Stimulated activated CD4-positive, alpha-beta T cell treated with anti-CD3 and anti-CD28 coated beads, Interleukin-4, amount 100 ng/mL, for 48 hours (primary cell): Measurements from ENCODE around the gene NTSR1.

ENCODE experiments used
- DNase-seq, 2 donors: peaks; one replicate each; pipeline ENCODE4 v3.0.0-alpha.2; 2020; ENCODE audit warnings: low read depth in 2 of 2

The NTSR1 gene

GRCh38 chr20:62707921-62708521, 615 bp upstream of the NTSR1 start:
- peak in 1 of 2 donors; percentile 25 for DNase-seq

DNA sequence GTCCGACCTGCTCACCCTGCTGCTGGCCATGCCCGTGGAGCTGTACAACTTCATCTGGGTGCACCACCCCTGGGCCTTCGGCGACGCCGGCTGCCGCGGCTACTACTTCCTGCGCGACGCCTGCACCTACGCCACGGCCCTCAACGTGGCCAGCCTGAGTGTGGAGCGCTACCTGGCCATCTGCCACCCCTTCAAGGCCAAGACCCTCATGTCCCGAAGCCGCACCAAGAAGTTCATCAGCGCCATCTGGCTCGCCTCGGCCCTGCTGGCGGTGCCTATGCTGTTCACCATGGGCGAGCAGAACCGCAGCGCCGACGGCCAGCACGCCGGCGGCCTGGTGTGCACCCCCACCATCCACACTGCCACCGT, 885 bp downstream of the NTSR1 start:
- DNase-seq = no peak

DNA sequence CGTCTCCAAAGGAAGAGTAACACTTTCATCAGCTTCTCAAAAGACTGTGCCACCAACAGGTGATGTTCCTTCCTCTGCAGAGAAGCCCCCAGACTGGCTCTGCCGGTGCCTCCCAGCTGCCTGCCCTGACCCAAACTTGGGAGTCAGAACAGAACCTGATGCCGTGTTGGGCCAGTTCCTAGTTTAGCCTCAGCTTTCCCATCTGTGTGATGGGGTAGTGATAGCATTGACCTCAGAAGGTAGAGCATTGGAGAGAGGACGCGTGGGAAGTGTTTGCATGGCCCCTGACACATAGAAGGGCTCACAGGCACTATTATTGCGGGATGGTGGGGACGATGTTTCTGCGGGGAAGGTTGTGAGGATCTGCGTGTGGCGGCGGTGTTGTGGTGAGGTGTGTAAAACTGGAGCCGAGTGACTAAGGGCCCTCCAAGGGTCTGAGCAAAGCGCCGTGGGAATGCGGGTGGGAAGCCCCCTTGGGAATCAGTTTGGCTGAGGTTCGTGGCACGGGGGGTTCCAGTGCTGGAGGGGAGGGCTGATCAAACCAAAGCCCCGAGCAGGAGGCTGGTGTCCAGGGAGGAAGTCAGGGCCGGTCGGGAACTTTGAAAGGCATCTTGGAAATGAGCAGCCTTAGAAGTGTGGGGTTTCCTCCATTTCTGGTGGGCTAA, 1.7 kb downstream of the NTSR1 start:
- DNase-seq = no peak

DNA sequence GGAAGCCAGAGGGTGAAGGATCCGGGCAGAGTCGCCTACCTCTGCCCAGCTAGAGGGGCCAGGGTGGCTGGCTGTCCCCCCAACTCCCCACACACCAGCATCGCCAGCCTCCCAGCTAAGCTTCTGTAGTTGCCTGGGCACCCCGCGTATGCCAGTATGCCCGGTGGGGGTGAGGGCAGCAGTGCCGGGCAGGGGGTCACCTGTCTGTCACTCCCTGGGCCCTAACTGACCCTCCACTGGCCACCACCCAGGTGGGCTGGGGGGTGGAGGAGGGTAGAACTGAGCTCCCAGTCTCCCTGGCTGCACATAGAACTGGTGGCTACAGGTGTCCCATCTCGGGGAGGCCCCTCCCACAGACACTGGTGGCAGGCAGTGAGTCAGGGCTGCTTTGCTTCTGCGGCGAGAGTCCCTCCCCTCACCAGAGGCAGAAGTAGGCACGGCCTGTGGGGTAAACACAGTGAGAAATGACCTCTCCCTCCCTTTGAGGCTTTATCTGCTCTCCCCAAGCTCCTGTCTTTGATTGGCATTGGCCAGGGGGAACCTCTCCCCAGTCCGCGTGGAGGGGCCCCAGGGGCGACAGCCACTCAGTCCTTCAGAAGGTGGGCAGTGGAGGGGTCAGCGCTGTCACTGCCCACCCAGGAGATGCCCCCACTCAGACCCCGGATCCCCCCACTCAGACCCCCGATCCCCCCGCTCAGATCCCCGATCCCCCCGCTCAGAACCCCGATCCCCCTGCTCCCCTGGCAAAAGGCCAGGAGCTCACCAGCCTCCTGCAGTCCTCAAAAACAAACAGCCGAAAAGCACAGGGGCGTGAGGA, 2.5 kb downstream of the NTSR1 start:
- DNase-seq = peak in 1 of 2 donors; percentile 14

DNA sequence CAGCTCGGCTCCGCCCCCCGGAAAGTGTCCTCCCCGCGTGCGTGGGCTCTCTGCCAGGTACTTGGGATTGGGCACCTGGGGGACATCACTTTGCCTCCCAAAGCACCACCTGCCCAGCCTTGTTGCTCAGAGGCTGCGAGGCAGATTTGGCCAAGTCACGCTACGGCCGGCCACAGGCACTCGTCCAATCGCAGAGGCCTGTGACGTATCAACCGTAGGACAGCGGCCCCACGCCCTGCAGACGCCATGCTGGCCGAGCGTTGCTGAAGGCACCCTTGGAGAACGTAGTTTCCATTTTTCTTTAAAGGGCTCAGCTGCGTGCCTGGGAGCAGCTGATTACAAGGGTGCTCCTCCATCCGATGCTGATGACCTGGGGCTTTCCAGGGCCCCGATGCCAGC, 3.1 kb downstream of the NTSR1 start:
- no peak for DNase-seq

DNA sequence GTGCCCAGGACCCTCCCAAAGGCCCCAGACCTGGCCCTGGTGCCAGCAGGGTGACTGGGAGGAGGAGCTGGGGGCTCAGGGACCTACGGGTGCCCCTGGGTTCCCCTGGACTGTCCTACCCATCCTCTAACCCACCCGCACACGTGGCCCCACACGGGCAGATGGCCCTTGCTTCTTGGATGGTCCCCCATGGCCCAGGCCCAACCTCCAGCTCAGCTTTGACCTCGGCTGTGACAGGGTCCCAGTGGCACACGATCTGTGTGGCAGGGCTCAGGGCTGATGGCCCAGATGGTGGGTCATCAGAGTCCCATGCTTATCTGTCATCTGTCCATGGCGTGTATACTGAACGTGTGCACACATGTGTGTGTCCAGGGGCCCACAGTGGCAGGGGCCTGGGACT, 4.0 kb downstream of the NTSR1 start:
- no peak for DNase-seq

DNA sequence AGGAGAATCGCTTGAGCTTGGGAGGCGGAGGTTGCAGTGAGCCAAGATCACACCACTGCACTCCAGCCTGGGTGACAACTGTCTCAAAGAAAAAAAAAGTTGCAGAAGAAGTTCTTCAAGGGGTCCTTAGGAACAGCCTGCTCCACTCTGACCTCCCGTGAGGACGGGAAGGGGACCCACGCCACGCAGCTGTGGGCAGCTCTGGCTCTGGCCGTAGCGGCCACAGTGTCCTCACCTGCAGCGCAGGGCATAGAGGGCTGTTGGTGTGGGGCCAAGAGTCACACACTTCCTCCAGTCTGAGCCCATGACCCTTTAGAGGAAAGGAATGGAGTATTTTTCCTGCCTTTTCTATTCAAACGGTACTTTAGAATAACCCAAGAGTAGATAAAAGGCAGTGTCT, 5.4 kb downstream of the NTSR1 start:
- DNase-seq = no peak

- DNase-seq = no peak
These were observed 6.2 kb downstream of the NTSR1 start for GRCh38 chr20:62714799-62715198.

- DNase-seq = no peak
These were observed 6.6 kb downstream of the NTSR1 start for GRCh38 chr20:62715201-62715600.

- no peak for DNase-seq
These were observed 7.7 kb downstream of the NTSR1 start for GRCh38 chr20:62716198-62716940.

GRCh38 chr20:62716941-62717310, 8.3 kb downstream of the NTSR1 start:
- no peak for DNase-seq

DNA sequence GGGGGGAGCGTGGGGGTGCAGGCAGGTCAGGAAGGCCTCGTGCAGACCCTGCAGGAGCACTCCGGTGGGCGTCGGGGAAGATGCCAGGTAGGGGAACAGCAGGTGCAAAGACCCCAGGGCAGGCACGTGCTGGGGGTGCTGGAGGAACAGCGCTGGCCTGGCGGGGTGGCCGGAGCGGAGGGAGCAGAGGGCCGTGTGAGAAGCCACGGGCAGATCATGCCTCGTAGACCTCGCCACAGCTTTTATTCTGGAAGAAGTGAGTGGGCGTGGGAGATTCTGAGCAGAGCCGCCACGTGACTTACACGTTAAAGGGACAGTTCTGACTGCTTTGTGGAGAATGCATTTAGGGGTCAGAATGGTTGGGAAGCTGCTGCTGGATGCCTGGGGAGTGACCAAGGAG, 9.3 kb downstream of the NTSR1 start:
- DNase-seq = no peak

DNA sequence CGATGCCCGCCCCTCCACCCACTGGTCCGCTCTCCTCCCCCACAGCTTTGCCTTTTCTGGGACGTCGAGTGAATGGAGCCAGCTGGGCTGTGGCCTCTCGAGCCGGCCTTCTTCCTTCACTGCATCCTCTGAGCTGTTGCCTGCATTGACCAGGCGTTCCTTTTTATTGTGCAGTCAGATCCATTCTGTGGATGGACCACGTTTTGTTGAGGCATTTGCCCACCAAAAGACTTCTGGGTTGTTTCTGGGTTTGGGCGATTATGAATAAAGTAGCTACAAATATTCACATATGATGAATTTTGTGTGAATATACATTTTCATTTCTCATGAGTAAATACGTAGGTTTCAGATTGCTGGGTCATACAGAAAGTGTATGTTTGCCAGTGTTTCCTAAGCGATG, 9.9 kb downstream of the NTSR1 start:
- DNase-seq = no peak

DNA sequence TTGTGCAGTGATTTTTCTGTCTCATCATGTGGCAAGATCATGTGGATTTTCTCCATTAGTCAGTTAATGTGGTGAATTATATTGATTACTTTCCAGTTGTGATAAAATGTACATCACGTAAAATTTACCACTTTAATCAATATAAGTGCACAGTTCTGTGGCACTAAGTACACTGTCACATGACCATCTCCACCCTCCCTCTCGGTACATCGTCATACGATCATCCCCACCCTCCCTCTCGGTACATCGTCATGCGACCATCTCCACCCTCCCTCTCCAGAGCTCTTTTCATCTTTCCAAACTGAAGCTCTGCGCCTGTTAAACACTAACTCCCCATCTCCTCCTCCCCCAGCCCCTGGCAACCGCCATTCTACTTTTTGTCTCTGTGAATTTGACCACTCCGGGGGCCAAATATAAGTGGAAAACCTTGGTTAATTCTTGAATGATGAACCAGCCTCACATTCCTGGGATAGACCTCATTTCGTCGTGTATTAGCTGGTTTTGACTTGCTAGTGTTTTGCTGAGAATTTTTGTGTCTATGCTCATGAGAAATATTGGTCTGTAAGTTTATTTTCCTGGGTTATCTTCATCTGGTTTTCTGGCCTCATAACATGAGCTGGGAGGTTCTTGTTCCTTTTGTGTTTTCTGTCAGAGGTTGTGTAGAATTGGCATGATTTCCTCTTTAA, 10.8 kb downstream of the NTSR1 start:
- no peak for DNase-seq

DNA sequence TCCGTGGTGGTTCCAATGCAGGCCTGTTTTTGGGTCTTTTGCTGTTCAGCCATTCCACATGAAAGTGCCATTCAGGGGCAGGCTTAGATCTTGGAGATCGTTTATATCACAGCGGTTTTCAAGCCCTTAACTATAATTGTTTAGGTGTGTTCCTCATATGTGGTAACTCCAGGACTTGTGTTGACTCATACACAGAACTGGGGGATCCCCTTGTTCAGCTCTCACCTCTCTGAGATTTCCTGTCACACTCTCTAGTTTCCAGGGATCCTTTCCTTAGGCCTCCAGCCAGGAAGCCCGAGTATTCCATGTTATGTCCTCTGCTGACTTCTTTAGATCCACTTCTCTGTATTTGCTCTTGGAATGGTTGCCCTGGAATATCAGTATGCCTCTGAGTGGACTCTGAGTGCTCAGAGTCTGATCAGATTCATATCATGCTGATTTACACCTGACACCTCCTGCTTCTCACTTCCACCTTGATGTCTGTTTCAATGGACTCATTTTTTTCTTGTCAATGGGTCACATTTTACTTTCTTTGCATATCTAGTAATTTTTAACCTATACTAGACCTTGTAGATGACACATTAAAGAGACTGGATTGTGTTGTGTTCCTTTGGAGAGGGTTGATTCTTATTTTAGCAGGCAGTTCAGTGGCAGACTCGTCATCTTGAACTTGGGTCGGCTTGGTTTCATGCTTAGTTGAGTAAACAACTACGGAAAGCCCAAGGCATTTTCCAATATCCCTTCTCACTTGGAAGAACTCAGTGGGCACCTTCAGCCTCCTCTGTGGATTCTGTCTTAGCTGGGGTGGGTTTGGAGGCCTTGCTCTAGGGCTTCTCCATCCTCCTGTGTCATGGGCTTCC, 13.1 kb downstream of the NTSR1 start:
- DNase-seq = no peak

DNA sequence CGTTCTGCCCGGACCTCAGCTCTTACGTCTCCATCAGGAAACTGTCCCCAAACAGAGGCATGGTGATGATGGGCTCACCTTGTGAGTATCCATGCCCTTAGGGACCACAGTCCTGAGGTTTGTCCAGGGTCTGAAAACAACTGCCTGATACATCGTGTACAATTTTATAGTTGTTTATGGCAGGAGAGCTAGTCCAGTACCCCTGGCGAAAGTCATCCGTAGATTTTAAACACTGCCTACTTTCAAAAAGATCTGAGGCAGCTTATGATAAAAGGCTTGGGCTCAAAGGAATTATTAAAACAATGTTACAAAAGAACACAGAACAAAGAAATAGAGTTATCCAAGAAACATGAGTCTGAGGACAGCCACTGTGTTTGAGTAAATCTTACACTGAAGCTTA, 14.0 kb downstream of the NTSR1 start:
- DNase-seq = no peak

- no peak for DNase-seq
These were observed 14.7 kb downstream of the NTSR1 start for GRCh38 chr20:62723351-62723750.

DNA sequence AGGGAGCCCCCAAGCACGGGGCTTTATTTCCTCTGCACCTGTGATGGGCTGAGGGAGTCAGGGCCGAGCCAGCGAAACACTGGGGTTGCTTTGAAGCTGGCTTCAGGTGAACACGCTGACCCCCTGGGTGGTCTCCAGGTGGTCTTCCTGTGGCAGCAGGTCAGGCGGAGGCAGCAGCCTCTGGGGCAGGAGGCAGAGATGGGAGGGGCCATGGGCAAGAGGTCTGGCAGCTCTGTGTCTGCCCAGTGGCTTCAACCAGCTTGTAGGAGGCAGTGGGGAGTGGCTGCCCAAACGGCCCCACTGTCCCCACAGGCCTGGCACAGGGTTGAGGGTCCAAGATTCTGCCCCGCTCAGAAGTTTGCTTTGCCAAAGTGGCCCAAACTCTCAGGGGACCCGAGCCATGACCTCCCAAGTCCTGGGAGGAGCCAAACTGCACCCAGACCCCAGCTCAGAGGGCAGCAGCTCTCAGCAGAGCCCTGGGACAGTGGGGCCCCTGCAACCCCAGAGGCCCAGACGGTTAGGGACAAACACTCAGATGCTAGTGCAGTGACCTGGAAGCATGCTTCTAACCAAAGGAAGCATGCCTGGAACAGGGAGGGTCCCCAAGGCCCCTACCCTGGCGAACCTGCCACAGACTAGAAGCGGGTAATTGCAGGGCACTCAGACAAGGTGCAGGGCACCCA, 15.3 kb downstream of the NTSR1 start:
- DNase-seq = no peak

DNA sequence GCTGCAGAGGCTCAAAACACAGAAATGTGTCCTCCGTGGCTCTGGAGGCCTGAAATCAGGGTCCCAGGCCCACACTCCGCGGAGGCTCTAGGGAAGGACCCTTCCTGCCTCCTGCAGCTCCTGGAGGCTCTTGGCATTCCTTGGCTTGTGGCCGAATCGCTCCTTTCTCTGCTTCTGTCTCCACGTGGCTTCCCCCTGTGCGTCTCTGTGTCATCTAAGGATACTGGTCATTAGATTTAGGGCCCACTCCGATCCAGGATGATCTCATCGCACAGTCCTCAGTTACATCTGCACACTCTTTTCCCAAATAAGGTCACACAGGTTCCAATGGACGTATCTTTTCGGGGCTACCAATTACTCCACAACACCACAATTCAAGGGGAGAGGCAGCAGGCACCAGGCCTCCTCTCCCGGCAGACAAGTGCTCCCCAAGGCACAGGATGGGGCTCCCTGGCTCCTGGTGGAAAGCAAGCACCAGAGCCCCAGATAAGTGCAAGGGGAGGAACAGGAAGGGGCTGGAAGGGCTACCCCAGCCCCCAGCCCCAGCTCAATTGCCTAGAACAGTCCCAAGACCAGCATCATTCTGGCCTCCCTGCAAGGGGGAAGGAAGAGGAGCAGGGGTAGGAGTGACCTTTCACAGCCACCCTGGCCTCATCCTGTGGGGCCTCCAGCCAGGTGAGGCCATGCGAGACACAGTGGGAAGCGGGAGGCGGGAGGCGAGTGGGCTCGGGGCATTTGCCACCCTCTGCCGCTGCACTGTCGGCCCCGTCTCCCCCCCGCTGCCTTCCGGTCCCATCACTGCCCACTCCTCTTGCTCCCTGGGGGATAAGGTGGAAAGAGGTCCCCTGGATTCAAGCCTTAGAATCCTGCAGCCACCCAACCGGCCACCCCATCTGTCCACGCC, 16.3 kb downstream of the NTSR1 start:
- DNase-seq = no peak
